ENCODE data around the gene FZD1. TPM values are rescaled to one million over a fixed set of nuclear protein-coding genes. Genes with fewer than 3 reads are reported as not detected.
"Not testable (repeated sequence)": the region's sequence is repeated elsewhere in the genome, so short reads cannot be mapped to it uniquely, and the experiment has no call there.

The FZD1 gene
- total and polyA plus RNA-seq, 7 experiments from 2014 or later: 0.24 to 3.4 (median 0.64) TPM

DNA sequence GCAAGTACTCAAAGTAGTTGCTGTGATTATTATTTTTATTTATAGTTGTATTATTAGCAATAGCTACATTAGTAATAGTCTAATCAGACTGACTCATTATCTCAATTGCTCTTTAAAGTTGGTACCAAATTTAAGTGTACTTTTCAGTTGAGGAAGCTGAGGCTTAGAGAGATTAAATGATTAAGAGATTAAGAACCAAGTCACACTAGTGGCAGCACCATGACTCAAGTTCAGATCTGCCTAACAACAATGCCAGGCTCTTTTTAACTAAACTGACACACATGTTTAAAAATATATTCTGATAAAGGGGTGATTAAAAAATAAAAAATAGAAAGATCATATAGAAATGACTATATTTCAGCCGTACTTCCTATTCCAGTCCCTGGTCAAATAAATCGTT, 42.0 kb downstream of the FZD1 start:
- no peaks in the 10 kb centered on the region for H3K9me3 Mint-ChIP-seq
- Histone ChIP-seq H3K9me3 (ENCODE audit: control insufficient read depth in 2 of 3, low read length in 3 of 3) (no peaks in the 10 kb centered on the region), H3K36me3 (ENCODE audit: control insufficient read depth in 2 of 3, insufficient read depth in 3 of 3, low read length in 3 of 3) (no peaks in the 10 kb centered on the region), H3K4me3 (ENCODE audit: low read length) (no peak overlapping the region), H3K27ac (ENCODE audit: low read depth, low read length) (no peak overlapping the region), H3K27me3 (ENCODE audit: control insufficient read depth in 2 of 2, insufficient read depth in 2 of 2, low read length in 2 of 2) (no peaks in the 10 kb centered on the region), H3K4me1 (ENCODE audit: control insufficient read depth in 2 of 2, insufficient read depth in 2 of 2, low read length in 2 of 2) (no peaks in the 10 kb centered on the region)
- H3K27ac Mint-ChIP-seq: no peak overlapping the region
- peaks cover 0 to 10% (median 4%) of the 10 kb centered on the region in 5 donors for H3K27me3 Mint-ChIP-seq
- ATAC-seq (no peak), DNase-seq (no peak)
- intact Hi-C loops (cut with micrococcal nuclease): no loop called here
- H3K4me1 Mint-ChIP-seq: no peaks in the 10 kb centered on the region
- H3K4me3 Mint-ChIP-seq: no peak overlapping the region
- CTCF ChIA-PET: no interaction called here
- no peaks in the 10 kb centered on the region for H3K36me3 Mint-ChIP-seq
- POLR2A ChIA-PET: no interaction called here

DNA sequence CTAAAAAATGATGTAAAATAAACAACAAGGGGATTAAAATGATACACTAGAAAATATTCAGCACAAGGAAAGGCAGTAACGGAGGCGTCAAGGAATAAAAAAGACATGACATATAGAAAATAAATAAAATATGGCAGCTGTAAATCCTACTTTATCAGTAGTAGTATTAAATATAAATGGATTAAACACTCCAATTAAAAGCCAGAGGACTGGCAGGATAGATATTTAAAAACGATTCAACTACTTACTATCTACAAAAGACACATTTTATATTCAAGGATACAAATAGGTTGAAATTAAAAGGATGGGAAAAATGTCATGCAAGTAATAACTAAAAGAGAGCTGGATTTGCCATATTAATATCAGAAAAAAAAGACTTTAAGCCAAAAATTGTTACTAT, 43.2 kb downstream of the FZD1 start:
- Mint-ChIP-seq H3K4me1 (no peaks in the 10 kb centered on the region), H3K36me3 (no peaks in the 10 kb centered on the region), H3K27ac (no peak overlapping the region), H3K27me3 (peaks cover 0 to 10% (median 3%) of the 10 kb centered on the region in 5 donors), H3K4me3 (no peak overlapping the region), H3K9me3 (no peaks in the 10 kb centered on the region)
- ATAC-seq: no peak
- Histone ChIP-seq H3K27ac (ENCODE audit: low read depth, low read length) (no peak overlapping the region), H3K9me3 (ENCODE audit: control insufficient read depth in 2 of 3, low read length in 3 of 3) (no peaks in the 10 kb centered on the region), H3K27me3 (ENCODE audit: control insufficient read depth in 2 of 2, insufficient read depth in 2 of 2, low read length in 2 of 2) (no peaks in the 10 kb centered on the region), H3K36me3 (ENCODE audit: control insufficient read depth in 2 of 3, insufficient read depth in 3 of 3, low read length in 3 of 3) (no peaks in the 10 kb centered on the region), H3K4me3 (ENCODE audit: low read length) (no peak overlapping the region), H3K4me1 (ENCODE audit: control insufficient read depth in 2 of 2, insufficient read depth in 2 of 2, low read length in 2 of 2) (no peaks in the 10 kb centered on the region)
- intact Hi-C loops (cut with micrococcal nuclease): no loop called here
- ChIA-PET CTCF (no interaction called here), POLR2A (no interaction called here)
- DNase-seq: no peak

DNA sequence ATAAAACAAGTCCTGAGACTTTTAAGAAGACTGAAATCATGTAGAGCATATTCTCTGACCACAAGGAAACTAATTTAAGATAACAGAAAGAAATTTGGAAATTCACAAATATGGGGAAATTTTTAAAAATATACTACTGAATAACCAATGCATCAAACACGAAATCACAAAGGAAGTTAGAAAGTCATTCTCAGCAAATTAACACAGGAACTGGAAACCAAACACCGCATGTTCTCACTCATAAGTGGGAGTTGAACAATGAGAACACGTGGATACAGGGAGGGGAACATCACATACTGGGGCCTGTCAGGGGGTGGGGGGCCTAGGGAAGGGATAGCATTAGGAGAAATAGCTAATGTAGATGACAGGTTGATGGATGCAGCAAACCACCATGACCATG, 44.0 kb downstream of the FZD1 start:
- CTCF ChIA-PET, H3K4me3 Mint-ChIP-seq: not testable (repeated sequence)

DNA sequence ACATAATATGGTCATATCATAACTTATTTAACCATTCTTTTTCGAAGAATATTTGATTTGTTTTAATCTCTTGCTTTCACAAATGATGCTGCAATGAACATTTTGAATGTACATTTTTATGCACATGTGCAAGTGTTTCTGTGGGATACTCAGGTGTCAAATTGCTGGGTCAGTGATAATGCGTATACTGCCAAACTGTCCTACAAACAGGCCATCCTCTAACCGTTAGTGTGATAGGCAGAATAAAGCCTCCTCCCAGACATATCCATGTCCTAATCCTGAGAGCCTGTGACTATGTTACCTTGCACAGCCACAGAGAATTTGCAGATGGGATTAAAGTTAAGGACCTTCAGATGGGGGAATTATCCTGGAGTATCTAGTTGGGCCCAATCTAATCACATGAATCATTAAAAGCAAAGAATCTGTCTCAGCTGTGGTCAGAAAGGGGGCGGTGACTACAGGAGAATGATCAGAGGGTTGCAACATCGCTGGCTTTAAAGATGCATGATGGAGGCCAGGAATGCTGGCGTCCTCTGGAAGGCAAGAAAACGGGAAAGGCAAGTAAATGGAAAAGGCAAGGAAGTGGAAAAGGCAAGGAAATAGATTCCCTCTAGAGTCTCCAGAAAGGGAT, 46.7 kb downstream of the FZD1 start:
- Mint-ChIP-seq H3K27ac (no peak overlapping the region), H3K36me3 (no peaks in the 10 kb centered on the region), H3K4me3 (no peak overlapping the region), H3K4me1 (no peaks in the 10 kb centered on the region), H3K9me3 (no peaks in the 10 kb centered on the region), H3K27me3 (peaks cover 0 to 7% (median 7%) of the 10 kb centered on the region in 5 donors)
- H3K4me1 ChIP-seq (ENCODE audit: control insufficient read depth in 2 of 2, insufficient read depth in 2 of 2, low read length in 2 of 2): no peaks in the 10 kb centered on the region
- H3K27me3 ChIP-seq (ENCODE audit: control insufficient read depth in 2 of 2, insufficient read depth in 2 of 2, low read length in 2 of 2): no peaks in the 10 kb centered on the region
- no peak overlapping the region for H3K4me3 ChIP-seq (ENCODE audit: low read length)
- ChIA-PET POLR2A (no interaction called here), CTCF (no interaction called here)
- no peak overlapping the region for H3K27ac ChIP-seq (ENCODE audit: low read depth, low read length)
- intact Hi-C loops (cut with micrococcal nuclease): no loop called here
- DNase-seq: no peak
- no peaks in the 10 kb centered on the region for H3K36me3 ChIP-seq (ENCODE audit: control insufficient read depth in 2 of 3, insufficient read depth in 3 of 3, low read length in 3 of 3)
- no peaks in the 10 kb centered on the region for H3K9me3 ChIP-seq (ENCODE audit: control insufficient read depth in 2 of 3, low read length in 3 of 3)
- ATAC-seq: no peak

More for the DNA sequence above, 44.0 kb downstream of the FZD1 start:
- H3K27ac Mint-ChIP-seq; H3K36me3 ChIP-seq (ENCODE audit: control insufficient read depth in 2 of 3, insufficient read depth in 3 of 3, low read length in 3 of 3); H3K36me3 Mint-ChIP-seq; H3K27me3 Mint-ChIP-seq; H3K4me3 ChIP-seq (ENCODE audit: low read length); ATAC-seq; H3K9me3 Mint-ChIP-seq; POLR2A ChIA-PET; H3K27me3 ChIP-seq (ENCODE audit: control insufficient read depth in 2 of 2, insufficient read depth in 2 of 2, low read length in 2 of 2); H3K27ac ChIP-seq (ENCODE audit: low read depth, low read length); intact Hi-C loops (cut with micrococcal nuclease); H3K9me3 ChIP-seq (ENCODE audit: control insufficient read depth in 2 of 3, low read length in 3 of 3); H3K4me1 Mint-ChIP-seq; H3K4me1 ChIP-seq (ENCODE audit: control insufficient read depth in 2 of 2, insufficient read depth in 2 of 2, low read length in 2 of 2); DNase-seq: not testable (repeated sequence)

DNA sequence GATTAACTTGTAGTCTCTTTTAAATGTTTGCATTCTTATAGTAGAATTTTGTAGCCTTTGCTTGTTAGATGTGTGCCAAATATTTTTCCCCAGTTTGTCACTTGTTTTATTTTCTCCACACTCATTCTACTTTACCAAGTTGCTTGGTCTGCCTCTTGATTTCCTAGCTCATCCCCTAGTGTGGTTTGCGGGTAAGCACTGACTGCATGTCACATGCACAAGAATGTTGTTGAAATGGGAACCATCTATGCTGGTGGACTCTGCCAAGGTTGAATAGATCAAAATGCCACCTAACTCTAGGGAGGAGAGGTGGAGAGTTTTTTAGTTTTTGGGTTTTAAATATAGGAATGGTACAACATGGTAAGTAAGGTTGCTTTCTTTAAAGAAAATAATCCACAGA, 47.6 kb downstream of the FZD1 start:
- ATAC-seq (no peak), DNase-seq (no peak)
- Mint-ChIP-seq H3K9me3 (no peaks in the 10 kb centered on the region), H3K27me3 (peaks cover 0 to 14% (median 7%) of the 10 kb centered on the region in 5 donors), H3K27ac (no peak overlapping the region), H3K4me3 (no peak overlapping the region), H3K4me1 (no peaks in the 10 kb centered on the region), H3K36me3 (no peaks in the 10 kb centered on the region)
- Histone ChIP-seq H3K9me3 (ENCODE audit: control insufficient read depth in 2 of 3, low read length in 3 of 3) (no peaks in the 10 kb centered on the region), H3K4me1 (ENCODE audit: control insufficient read depth in 2 of 2, insufficient read depth in 2 of 2, low read length in 2 of 2) (no peaks in the 10 kb centered on the region), H3K36me3 (ENCODE audit: control insufficient read depth in 2 of 3, insufficient read depth in 3 of 3, low read length in 3 of 3) (no peaks in the 10 kb centered on the region), H3K27ac (ENCODE audit: low read depth, low read length) (no peak overlapping the region), H3K27me3 (ENCODE audit: control insufficient read depth in 2 of 2, insufficient read depth in 2 of 2, low read length in 2 of 2) (no peaks in the 10 kb centered on the region), H3K4me3 (ENCODE audit: low read length) (no peak overlapping the region)
- ChIA-PET CTCF (no interaction called here), POLR2A (no interaction called here)
- intact Hi-C loops (cut with micrococcal nuclease): no loop called here

DNA sequence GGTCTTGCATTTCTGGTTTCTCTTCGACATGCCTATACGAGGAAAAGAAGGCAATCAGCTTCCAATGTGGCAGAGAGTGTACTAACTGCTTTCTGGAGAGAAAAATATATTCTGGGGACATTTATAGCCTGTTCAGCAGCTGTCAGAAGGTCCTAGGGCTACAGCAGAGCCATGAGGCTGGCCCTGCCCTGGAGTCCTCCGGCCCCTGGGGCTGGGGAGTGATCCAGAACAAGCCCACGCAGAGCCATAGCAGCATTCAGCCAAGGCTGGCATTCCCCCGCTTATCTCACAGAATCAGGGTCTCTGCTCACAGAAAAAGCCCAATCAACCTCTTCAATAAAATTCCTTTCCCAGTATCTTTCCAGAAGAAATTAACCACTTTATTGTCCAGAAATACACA, 48.9 kb downstream of the FZD1 start:
- POLR2A ChIA-PET: no interaction called here
- CTCF ChIA-PET: no interaction called here
- H3K27ac Mint-ChIP-seq: no peak overlapping the region

DNA sequence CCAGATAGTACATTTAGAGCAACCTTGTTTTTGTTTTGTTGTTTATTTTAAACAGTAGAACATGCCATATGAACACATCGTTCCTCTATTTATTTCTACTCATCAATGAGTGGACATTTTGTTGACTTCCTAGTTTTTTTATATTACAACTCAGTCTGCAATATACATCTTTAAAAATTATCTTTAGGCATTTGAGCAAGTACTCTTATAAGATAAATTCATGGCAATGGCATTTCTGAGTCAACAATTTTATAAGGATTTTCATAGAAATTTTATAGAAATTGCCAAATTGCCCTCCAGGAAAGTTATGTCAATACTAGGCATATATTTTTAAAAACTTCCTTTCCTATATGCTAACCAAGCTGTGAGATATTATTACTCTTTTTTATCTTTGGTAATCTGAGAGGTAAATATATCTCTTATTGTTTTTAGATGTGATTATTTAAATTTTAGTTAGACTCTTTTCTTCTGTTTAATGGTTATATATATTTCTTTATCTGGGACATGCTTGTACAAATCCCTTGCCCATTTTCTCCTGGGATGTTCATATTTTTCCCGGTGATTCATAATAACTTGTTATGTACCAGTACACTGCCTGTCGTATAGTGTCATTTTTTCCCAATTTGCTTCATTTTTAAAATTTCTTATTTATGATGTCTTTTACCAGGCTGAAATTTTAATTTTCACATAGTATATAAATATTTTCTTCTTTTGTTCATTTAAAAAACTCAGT, 50.5 kb downstream of the FZD1 start:
- CTCF ChIA-PET: no interaction called here
- no peaks in the 10 kb centered on the region for H3K9me3 ChIP-seq (ENCODE audit: control insufficient read depth in 2 of 3, low read length in 3 of 3)
- H3K4me3 Mint-ChIP-seq: no peak overlapping the region
- no peak for ATAC-seq
- H3K27me3 Mint-ChIP-seq: peaks cover 0 to 25% (median 4%) of the 10 kb centered on the region in 5 donors
- no peaks in the 10 kb centered on the region for H3K4me1 Mint-ChIP-seq
- H3K4me1 ChIP-seq (ENCODE audit: control insufficient read depth in 2 of 2, insufficient read depth in 2 of 2, low read length in 2 of 2): no peaks in the 10 kb centered on the region
- intact Hi-C loops (cut with micrococcal nuclease): no loop called here
- POLR2A ChIA-PET: no interaction called here
- no peaks in the 10 kb centered on the region for H3K9me3 Mint-ChIP-seq
- no peaks in the 10 kb centered on the region for H3K36me3 Mint-ChIP-seq
- H3K27ac ChIP-seq (ENCODE audit: low read depth, low read length): no peak overlapping the region
- no peak for DNase-seq
- H3K27ac Mint-ChIP-seq: no peak overlapping the region
- no peaks in the 10 kb centered on the region for H3K36me3 ChIP-seq (ENCODE audit: control insufficient read depth in 2 of 3, insufficient read depth in 3 of 3, low read length in 3 of 3)
- H3K27me3 ChIP-seq (ENCODE audit: control insufficient read depth in 2 of 2, insufficient read depth in 2 of 2, low read length in 2 of 2): no peaks in the 10 kb centered on the region
- H3K4me3 ChIP-seq (ENCODE audit: low read length): no peak overlapping the region

More for the DNA sequence above, 48.9 kb downstream of the FZD1 start:
- no peak for DNase-seq
- no peak for ATAC-seq
- H3K4me1 ChIP-seq (ENCODE audit: control insufficient read depth in 2 of 2, insufficient read depth in 2 of 2, low read length in 2 of 2): no peaks in the 10 kb centered on the region
- H3K9me3 ChIP-seq (ENCODE audit: control insufficient read depth in 2 of 3, low read length in 3 of 3): no peaks in the 10 kb centered on the region
- Mint-ChIP-seq H3K9me3 (no peaks in the 10 kb centered on the region), H3K36me3 (no peaks in the 10 kb centered on the region), H3K27me3 (peaks cover 0 to 20% (median 3%) of the 10 kb centered on the region in 5 donors), H3K4me1 (no peaks in the 10 kb centered on the region), H3K4me3 (no peak overlapping the region)
- H3K27ac ChIP-seq (ENCODE audit: low read depth, low read length): no peak overlapping the region
- H3K36me3 ChIP-seq (ENCODE audit: control insufficient read depth in 2 of 3, insufficient read depth in 3 of 3, low read length in 3 of 3): no peaks in the 10 kb centered on the region
- H3K27me3 ChIP-seq (ENCODE audit: control insufficient read depth in 2 of 2, insufficient read depth in 2 of 2, low read length in 2 of 2): no peaks in the 10 kb centered on the region
- intact Hi-C loops (cut with micrococcal nuclease): no loop called here
- H3K4me3 ChIP-seq (ENCODE audit: low read length): no peak overlapping the region
